DMS 273 (cell line): Measurements from ENCODE around the gene ZNF581.

Source experiments
- DNase-seq: peaks from one replicate; lab custom pipeline; 2025; ENCODE audit not compliant: unreplicated experiment; lab: John Stamatoyannopoulos, UW

The ZNF581 gene

DNA sequence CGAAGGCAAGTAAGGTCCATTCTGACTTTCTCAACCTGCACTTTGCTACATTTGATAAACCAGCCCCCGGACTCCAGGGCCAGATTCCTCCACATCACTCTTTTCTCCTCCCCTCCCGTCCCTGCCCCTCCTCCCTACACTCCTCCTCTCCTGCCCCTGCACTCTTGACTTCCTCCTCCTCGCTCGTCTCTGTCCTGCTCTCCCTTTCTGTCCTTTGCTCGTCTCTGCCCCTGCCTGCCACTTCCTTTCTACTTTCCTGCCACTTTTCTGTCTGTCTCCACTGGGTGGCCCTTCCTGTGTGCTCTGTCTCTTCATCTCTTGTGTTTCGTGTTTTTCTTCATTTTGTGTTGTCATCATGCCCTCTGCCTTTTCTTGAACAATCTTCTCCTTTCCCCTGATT, 18.4 kb downstream of the ZNF581 start:
- no peak for DNase-seq

DNA sequence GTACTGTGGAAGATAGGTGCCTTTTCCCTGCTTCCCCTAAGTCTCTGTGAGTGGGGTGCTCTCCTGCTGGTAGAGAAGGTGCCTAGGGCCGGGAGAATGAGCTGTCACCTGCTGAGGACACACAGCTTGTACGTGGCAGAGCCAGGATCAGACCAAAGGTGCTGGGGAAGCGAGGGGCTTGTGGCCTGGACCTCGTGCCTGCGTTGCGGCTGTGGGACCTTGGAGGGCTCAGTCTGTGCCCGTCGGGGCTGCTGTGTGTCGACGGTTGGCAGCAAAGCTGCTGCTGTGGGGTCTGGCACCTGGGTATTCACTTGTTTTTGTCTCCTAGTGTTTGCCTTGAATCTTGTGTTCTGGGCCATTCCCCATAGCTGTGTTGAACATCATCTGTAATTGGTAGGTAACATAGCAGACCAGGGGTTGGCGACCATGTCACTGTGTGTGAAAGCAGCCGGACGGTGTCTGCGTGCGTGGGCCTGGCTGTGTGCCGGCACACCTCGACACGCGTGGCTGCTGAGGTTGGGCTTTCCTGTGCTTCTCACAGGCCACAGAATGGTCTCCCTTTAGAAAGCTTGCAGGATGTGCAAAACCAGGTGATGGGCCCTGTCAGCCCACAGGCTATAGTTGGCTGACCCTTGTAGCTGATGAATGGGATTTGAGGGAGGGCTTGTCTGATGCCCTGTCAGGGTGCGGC, 20.5 kb downstream of the ZNF581 start:
- DNase-seq, result no peak

DNA sequence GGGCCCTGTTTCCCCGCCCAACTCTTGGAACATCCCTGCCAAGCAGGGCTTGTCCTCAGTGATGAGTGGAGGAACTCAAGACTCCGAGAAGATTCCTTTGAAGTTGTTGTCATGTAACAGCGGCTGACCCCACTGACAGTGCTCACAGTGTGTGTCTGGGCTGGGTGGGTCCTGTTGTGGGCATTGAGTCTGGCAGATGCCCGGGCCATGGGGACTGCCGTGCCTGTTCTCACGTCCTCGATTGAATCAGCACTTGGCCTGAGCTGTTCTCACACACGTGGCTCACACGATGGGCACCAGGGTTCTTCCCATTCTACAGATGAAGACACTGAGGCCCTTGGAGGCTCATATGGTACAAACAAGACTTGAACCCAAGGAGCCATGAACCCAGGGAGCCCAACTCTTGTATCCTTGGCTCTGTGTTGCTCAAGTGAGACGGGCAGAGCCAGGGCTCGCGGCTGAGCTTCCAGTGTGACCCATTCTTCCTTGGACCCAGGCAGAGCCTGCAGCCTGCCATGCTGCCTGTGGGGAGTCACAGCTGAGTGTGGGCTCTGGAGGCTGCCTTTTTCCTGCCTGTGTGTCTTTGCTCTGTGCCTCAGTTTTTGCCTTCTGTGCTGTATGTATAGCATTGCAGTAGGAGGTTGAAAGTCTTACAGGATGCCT, 23.0 kb downstream of the ZNF581 start:
- no peak for DNase-seq

DNA sequence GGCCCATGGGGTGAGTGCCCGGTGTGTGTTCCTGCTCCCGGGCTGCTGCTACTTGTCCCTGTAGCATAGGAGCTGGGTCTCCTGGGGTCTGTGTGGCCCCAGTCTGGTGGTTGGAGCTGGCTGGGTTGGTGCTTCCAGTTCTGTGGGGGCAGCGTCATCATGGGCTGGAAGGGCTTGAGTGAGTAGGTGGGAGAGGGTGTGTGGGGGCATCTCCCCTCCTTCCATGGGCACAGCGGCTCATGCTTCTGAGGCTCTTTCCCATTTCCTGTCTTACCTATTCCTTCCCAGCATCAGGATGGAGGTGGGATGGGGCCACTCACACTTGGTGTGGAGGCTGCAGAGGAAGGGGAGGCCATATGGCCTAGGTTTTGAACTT, 23.5 kb downstream of the ZNF581 start:
- no peak for DNase-seq

DNA sequence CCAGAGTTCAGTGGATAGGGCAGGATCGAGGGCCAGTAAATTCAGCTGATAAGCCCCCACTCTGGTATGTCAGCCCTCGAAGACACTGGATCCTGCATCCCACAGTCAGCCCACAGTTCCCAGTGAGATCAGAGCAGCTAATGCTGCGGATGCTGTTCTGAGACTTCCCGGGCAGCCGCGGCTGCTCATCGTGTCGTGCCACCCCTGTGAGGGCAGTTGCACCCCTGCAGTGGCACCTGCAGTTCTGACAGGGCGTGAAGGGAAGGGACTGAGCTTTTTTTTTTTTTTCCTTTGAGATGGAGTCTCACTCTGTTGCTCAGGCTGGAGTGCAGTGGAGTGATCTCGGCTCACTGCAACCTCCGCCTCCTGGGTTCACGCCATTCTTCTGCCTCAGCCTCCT, 24.1 kb downstream of the ZNF581 start:
- no peak for DNase-seq

DNA sequence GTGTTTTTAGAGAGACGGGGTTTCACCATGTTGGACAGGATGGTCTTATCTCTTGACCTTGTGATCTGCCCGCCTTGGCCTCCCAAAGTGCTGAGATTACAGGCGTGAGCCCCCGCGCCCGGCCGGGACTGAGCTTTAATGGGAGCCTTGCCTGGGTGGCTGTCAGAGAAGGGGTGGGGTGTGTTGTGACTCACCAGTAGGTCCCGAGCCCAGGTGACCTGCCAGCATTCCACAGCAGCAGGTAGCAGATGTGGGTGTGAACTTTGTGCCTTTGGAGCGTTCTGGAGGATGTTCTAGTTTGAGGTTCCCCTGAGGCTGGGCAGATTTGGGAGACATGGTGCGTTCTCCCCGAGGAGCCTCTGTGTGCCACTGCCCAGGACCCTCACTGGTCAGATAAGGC, 24.5 kb downstream of the ZNF581 start:
- no peak for DNase-seq

DNA sequence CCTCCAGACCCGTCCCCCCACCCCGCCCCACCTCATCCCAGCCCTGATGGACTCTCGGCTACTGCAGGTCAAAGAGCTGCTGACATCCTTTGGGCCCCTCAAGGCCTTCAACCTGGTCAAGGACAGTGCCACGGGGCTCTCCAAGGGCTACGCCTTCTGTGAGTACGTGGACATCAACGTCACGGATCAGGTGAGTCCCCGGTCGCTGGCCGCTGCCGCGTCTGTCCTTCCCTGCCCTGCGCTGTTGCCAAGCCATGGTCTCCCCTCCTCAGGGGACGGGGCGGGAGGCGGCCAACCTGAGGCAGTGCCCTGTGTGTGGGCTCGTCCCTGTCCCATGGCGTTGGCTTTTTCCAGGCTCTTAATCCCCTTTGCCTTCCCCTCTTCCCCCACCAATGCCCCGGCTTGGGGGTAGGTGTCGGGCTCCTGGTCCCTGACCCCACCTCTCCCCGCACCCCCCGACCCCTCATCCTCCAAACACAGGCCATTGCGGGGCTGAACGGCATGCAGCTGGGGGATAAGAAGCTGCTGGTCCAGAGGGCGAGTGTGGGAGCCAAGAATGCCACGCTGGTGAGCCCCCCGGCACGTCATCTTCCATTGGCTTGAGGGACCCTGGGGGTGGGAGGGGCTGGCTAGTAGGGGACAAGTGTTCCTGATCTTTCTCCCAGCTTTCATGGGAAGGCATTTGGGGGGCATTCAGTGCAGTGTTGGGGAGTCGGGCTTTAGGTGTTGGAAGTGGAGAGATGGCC, 25.3 kb downstream of the ZNF581 start:
- no peak for DNase-seq

DNA sequence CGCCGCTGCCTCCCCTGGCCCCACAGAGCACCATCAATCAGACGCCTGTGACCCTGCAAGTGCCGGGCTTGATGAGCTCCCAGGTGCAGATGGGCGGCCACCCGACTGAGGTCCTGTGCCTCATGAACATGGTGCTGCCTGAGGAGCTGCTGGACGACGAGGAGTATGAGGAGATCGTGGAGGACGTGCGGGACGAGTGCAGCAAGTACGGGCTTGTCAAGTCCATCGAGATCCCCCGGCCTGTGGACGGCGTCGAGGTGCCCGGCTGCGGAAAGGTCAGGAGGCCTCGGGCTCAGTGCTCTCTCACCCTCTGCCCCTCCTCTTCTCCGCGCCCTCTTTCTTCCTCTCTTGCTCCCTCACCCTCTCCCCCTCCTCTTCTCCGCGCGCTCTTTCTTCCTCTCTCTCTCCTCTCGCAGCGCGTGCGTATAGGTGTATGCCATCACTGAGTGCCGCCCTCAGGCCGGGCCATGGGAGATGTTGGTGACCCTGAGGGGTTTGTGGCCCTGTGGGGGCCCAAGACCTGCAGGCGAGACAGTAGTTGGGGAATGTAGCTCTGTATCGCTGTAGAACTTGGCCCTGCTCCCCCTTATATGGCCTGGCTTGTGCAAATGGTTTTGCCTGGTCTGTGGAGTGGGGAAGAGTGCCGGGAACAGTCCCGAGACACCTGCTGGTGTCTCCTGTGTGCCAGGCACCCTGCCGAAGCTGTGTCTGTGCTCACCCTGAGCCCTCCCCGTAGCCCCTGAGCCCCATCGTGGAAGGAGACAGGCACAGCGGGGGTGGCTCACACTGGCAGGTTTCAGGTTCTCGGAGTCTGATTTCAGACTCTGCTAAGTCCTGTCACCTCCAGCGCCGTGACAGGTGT, 26.2 kb downstream of the ZNF581 start:
- DNase-seq, result no peak

DNA sequence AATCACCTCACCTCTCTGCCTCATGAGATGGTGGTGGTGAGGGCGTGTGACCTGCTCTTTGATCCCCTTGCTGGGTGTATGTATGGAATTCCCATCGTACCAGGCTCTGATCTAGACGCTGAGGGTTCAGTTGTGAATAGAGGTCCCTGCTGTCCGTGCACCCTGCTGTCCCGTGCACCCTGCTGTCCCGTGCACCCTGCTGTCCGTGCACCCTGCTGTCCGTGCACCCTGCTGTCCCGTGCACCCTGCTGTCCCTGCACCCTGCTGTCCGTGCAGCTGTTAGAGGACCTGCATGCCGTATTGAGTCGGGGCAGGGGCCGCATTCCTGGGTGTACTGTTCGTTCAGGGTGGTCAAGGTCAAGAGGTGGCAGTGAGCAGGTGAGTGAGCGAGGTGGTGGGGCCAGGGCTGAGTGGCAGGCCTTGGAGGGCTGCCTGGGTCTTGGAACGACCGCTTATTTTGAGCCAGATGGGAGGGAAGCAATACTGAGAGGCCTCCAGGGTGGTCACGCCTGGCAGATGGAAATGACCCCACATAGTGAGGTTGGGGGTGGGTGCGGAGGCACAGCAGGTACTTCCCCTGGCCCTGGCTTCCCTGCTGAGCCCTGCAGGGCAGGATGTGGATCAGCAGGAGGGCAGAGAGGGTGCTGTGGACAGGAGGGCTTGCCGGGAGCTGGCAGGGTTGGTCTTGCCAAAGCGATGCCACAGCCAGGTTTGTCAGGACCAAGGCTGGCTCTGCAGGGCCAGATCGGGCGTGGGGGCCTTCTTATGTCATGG, 27.0 kb downstream of the ZNF581 start:
- peak; percentile 41 for DNase-seq

DNA sequence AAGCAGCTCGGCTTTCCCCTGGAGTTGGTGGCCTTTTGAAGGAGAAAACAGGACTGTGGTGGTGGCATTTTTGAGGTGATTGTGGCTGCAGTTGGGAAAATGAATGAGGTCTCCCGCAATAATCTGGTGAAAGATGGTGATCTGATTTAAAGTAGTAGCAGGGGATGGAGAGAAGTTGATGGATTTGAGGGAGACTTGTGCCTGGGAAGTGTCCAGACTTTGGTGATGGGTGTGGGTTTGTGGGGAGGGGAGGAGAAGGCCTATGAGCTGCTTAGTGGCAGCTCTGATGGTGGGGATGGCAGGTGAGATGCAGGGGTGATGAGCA, 27.6 kb downstream of the ZNF581 start:
- no peak for DNase-seq

DNA sequence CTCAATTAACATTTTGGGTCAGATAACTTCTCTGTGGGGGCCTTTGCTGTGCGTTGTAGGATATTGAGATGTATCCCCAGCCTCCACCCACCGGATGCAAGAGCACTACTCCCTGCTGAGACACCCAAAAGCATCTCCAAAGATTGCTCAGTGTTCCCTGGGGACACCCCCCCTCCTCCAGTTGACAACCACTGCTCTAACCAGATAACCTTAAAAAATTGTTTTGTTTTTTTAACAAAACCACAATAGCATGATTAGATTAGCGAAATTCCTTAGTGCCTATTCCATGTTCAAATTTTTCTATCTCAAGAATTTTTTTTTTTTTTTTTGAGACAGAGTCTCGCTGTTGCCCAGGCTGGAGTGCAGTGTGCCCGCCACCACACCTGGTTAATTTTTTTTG, 29.0 kb downstream of the ZNF581 start:
- no peak for DNase-seq

DNA sequence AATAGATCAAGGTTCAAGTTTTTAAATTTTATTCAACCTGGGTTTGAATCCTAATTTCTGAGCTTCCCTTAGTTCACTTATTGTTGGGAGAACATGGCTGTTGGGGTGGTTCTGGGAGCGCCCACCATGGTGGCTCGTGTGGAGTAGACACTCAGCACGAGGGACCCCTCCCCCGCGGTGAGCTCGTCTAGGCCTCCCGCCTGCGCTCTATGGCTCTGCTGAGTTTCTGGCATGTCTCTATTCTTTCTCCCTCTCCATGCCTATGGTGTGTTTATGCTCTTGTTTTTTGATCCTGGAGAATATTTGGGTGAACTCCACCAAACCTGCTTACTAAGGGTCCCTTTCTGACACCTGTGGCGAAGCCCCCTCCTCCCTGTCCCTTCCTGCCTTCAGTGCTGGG, 30.0 kb downstream of the ZNF581 start:
- DNase-seq, result peak; percentile 30

DNA sequence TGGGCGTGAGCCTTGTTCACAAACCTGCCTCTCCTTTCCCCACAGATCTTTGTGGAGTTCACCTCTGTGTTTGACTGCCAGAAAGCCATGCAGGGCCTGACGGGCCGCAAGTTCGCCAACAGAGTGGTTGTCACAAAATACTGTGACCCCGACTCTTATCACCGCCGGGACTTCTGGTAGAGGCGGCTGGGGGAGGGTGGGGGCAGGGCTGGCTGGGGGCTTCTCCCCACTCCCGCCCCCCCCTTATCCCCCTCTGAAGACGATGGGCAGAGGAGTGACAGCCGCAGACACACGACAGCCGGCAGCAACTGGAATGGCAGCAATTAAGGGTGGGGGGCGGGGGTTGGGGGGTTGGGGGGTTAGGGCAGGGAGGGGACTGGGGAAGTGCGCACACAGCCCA, 30.4 kb downstream of the ZNF581 start:
- DNase-seq, result no peak

DNA sequence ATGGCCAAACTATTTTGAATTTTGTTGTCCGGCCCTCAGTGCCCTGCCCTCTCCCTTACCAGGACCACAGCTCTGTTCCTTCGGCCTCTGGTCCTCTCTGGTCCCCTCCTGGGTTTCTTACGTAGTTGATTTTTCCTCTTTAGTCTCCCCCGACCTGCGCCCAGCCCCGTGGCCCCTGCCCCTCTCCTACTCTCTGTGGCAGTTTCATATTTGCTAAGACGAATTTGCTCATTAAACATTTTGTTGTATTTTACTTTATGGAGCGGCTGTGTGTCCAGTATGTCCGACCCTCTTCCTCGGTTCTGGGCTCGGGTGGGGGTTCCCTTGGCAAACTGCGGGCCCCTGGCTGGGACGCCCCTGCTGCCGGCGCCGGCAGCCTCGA, 31.0 kb downstream of the ZNF581 start:
- DNase-seq, result peak; percentile 45

DNA sequence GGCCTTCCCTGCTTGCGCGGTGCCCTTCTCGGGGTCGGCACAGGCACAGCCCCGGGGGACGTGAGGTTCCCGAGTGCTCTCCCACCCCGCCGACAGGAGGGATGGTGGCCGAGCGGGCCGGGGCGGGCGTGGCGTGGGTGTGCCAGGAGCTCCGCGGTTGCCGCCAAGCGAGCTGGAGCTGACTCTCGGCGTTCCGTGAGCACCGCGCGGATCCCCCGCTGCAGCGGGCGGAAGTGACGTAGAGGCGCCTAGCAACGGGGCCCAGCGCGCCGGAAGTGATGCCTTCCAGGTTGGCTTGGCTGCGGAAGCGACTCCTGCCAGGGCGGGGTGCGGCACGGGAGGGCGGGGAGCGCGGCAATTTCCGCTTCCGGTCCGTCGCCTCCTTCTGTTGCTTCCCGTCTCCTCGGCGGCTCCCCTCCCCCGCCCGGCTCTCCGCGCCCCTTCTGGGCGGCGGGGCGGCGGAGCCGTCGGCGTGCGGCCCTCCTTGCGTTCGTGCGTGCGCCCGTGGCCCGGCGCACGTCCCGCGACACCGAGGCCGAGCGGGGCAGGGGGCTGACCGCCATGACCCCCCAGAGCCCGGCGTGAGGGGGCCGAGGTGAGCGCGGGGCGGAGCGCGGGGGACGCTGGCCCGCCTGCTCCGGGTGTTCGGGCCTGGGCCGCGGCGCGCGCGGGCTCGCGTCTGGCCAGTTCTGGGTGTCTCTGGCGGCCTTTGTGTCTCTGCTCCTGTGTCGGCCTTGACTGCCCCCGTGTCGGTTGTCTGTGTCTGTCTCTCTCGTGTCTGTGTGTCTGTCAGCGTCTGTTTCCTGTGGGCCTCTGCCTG, 31.6 kb downstream of the ZNF581 start, which contains the start of gene EPN1:
TSS of gene EPN1 (plus strand) at position 386 of the 820 bp plus-strand sequence. CDS start 3,402 bp downstream, outside the sequence.
- peak; percentile 99 for DNase-seq

DNA sequence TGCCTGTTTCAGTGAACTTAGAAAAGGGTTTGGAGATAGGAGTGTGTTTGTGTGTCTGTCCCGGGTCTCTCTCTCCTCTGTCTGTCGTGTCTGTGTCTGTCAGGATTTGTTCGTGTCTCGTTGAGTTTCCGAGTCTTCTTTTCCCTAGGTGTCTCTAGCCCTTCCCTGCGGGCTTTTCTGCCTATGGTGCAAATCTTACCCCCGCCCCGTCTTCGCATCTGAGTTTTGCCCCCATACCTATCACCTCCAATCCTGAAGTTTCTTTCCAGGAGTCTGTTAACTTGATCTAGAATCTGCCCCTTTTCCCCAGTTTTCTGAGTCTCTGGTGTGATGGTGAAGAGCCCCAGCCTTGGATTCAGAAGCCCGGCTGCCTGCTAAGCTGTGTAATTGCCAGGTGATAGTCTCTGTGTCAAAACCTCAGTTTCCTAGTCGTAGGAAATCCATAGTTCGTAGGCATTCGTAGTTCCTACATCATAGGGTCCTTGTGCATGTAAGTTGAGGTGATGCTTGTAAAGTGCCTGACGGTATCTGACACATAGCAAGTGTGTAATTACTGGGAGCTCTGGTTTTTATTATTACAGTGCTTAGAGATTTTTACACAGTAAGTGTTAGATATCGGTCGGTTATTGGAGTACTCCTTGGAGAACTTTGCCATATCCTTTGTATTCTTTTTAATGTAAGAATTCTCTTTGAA, 32.4 kb downstream of the ZNF581 start:
- no peak for DNase-seq

DNA sequence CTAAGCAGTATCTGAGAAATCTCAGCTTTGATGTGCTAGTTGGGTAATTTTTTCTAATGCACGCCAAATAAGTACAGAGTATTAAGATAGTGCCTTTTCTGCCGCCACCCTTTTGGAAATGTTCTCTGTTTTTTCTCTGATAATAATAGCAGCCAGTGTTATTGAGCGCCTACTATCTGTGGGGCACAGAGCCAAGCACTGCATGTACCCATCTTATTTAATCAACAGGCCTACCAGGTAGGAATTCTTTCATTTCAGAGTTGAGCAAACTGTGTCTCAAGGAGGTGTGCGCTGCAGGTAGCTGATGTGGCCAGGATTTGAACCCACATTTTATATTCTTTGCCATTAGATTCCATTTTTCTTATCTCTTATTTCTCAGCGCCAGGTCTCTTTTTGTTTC, 32.9 kb downstream of the ZNF581 start:
- peak; percentile 45 for DNase-seq

DNA sequence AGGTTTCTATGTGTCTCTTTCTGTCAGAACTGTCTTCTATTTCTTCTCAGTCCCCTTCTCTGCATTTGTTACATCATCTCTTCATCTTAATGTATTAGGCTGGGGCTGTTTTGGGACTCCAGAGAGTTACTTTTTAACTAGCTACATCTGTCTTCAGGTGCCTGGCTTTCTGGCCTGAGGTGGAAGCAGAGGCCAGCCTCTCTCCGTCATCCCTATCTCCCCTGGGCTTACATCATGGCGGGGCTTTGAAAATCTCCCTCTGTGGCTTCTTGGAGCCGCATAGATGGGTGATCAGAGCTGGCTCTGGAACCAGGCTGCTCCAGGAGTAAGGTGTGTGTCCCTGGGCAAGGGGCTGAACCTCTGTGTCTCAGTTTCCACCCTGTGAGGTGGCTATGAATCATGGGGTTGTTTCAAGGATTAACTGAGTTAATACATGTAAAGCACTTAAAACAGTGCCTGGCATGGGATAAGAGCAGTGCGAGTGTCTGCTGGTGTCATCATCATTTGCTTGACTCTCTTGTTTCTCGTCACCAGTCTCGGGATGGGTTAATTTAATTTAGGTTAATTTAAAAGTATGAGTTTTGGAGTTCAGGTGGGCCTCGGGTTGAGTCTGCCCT, 33.5 kb downstream of the ZNF581 start:
- DNase-seq, result no peak

DNA sequence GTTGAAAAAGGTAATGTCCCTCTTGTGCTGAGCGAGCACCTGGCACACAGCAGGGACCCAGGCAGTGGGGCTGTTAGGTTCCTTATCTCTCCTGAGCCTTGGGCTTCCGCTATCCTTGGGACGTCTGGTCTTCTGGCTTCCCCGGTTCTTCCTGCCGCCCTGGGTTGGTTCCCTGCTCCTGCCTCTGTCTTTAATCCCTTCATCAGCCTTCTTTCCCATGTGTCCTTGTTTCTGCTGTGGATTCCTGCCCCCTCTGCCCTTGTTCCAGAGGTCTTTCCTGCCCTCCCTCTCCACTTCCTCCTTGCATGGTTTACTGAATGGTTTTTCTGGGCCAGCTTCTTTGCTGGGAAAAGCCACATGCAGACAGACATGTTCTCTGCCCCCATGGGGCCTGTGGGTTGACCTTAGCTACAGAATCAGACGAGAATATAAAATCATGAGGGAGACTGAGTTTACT, 34.2 kb downstream of the ZNF581 start:
- DNase-seq, result no peak
